Natural killer cell (primary cell): ENCODE measurements around the gene EXOC4. TPM values are rescaled to one million over a fixed set of nuclear protein-coding genes. Genes with fewer than 3 reads are reported as not detected.

Source experiments
- ATAC-seq, 3 donors: fragments of 150-1000 bp in 2 of 3; fragments of 200-7000 bp in 1 of 3; cut with Tn5 transposase; 1 replicate in 1 of 3; 2 replicates in 2 of 3; pipeline ENCODE4 v1.10.0; 2021; ENCODE audit warnings: mild to moderate bottlenecking in 2 of 3, moderate library complexity in 2 of 3
- DNase-seq, 2 donors: peaks; one replicate each; pipeline versions ENCODE4 v3.0.0 to v3.0.0-alpha.2; 2013 to 2021; ENCODE audit warnings: mixed read lengths in 1 of 2
- H3K27ac ChIP-seq: one replicate; pipeline ENCODE4 v1.5.1; 2013; ENCODE audit warnings: mild to moderate bottlenecking, low read length
- H3K27me3 ChIP-seq: one replicate; pipeline ENCODE4 v1.6.1; 2013; ENCODE audit warnings: low read length; ENCODE audit not compliant: control insufficient read depth, insufficient read depth
- H3K36me3 ChIP-seq: one replicate; pipeline ENCODE4 v1.6.1; 2013; ENCODE audit warnings: low read length; ENCODE audit not compliant: control insufficient read depth, insufficient read depth
- H3K4me1 ChIP-seq: one replicate; pipeline ENCODE4 v1.6.1; 2013; ENCODE audit warnings: low read length; ENCODE audit not compliant: control insufficient read depth, insufficient read depth
- H3K4me3 ChIP-seq: one replicate; pipeline ENCODE4 v1.5.1; 2013; ENCODE audit warnings: low read length
- H3K9me3 ChIP-seq: one replicate; pipeline ENCODE4 v1.6.1; 2013; ENCODE audit warnings: low read length; ENCODE audit not compliant: control insufficient read depth, insufficient read depth
- H3K27ac Mint-ChIP-seq, 2 donors: one replicate each; pipeline ENCODE4 v1.8.0; 2022; ENCODE audit warnings: mild to moderate bottlenecking in 2 of 2, mixed read lengths in 2 of 2, moderate library complexity in 1 of 2
- H3K27me3 Mint-ChIP-seq, 2 donors: one replicate each; pipeline ENCODE4 v1.8.0; 2022; ENCODE audit warnings: low read depth in 2 of 2, mixed read lengths in 2 of 2
- H3K36me3 Mint-ChIP-seq: one replicate; pipeline ENCODE4 v1.8.0; 2022; ENCODE audit warnings: mixed read lengths
- H3K4me1 Mint-ChIP-seq, 2 donors: one replicate each; pipeline ENCODE4 v1.8.0; 2022; ENCODE audit warnings: mixed read lengths in 2 of 2
- H3K4me3 Mint-ChIP-seq: one replicate; pipeline ENCODE4 v1.8.0; 2022; ENCODE audit warnings: mild to moderate bottlenecking, moderate library complexity, mixed read lengths
- H3K9me3 Mint-ChIP-seq, 2 donors: one replicate each; pipeline ENCODE4 v1.8.0; 2022; ENCODE audit warnings: mixed read lengths in 2 of 2
- WGBS: methylation state at CpG from one replicate; pipeline ENCODE4 v1.1.7; 2013; ENCODE audit warnings: missing lambda C conversion rate; ENCODE audit not compliant: insufficient coverage; 5-methylcytosine and 5-hydroxymethylcytosine counted together
- intact Hi-C: fragments of 100-400 bp; cut with micrococcal nuclease; formaldehyde crosslinking; loops from one replicate; pipeline ENCODE4 v1.14.2; 2022
- total RNA-seq, 4 donors: library from RNA; stranded (reverse); fragments of 120-200 nt in 1 of 4; gene quantifications; one replicate each; pipeline versions ENCODE4 v1.2.3 to v1.2.4, GENCODE V29; 2013 to 2022
- TF ChIP-seq, protein P1 (sequence below): fragments of 200-600 bp; IDR thresholded peaks from one replicate; pipeline ENCODE4 v1.8.0; 2022; ENCODE audit warnings: antibody characterized with exemption

The EXOC4 gene
- total RNA-seq, 3 donors from 2014 or later (not counting 1 experiment from before 2014, with no cell fraction given) = 105 to 148 (median 123) TPM

GRCh38 chr7:133359449-133359848 lies 106.6 kb downstream of the EXOC4 start:
- H3K27ac Mint-ChIP-seq = no peak overlapping the region
- Histone ChIP-seq H3K9me3 (no peaks in the 10 kb centered on the region), H3K27ac (no peak overlapping the region), H3K4me1 (peaks cover under 1% of the 10 kb centered on the region), H3K27me3 (no peaks in the 10 kb centered on the region), H3K4me3 (no peak overlapping the region), H3K36me3 (peaks cover 6% of the 10 kb centered on the region)
- H3K36me3 Mint-ChIP-seq = peaks cover 13% of the 10 kb centered on the region
- DNase-seq (no peak), ATAC-seq (no peak)
- H3K27me3 Mint-ChIP-seq = no peaks in the 10 kb centered on the region
- H3K4me3 Mint-ChIP-seq = no peak overlapping the region
- TF ChIP-seq, protein P1, sequence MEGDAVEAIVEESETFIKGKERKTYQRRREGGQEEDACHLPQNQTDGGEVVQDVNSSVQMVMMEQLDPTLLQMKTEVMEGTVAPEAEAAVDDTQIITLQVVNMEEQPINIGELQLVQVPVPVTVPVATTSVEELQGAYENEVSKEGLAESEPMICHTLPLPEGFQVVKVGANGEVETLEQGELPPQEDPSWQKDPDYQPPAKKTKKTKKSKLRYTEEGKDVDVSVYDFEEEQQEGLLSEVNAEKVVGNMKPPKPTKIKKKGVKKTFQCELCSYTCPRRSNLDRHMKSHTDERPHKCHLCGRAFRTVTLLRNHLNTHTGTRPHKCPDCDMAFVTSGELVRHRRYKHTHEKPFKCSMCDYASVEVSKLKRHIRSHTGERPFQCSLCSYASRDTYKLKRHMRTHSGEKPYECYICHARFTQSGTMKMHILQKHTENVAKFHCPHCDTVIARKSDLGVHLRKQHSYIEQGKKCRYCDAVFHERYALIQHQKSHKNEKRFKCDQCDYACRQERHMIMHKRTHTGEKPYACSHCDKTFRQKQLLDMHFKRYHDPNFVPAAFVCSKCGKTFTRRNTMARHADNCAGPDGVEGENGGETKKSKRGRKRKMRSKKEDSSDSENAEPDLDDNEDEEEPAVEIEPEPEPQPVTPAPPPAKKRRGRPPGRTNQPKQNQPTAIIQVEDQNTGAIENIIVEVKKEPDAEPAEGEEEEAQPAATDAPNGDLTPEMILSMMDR = no peak
- intact Hi-C loops = no loop called here
- H3K4me1 Mint-ChIP-seq = no peaks in the 10 kb centered on the region
- H3K9me3 Mint-ChIP-seq = no peaks in the 10 kb centered on the region

DNA sequence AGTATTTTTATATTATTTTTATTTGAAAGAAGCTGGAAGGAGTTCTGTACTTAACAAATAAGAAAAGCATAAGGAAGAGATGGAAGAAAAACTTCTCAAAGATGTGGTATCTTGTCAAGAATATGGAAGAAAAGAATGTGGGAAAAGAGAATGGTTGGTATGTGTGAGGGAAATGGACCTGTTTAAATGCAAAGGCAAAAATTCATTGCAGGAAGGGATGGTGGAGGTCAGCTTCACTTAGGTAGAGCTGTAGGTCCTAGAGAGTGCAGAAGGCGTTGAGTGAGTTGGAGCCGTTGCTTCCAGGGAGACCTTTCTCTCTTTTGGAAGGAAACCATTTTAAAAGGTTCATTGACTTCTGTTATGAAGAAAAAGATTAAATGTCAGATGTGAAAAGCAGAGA lies 107.3 kb downstream of the EXOC4 start:
- Mint-ChIP-seq H3K4me3 (no peak overlapping the region), H3K4me1 (peaks cover 6 to 7% of the 10 kb centered on the region in 2 donors), H3K27me3 (no peaks in the 10 kb centered on the region), H3K9me3 (no peaks in the 10 kb centered on the region), H3K36me3 (peaks cover 13% of the 10 kb centered on the region), H3K27ac (no peak overlapping the region)
- H3K9me3 ChIP-seq = no peaks in the 10 kb centered on the region
- peaks cover 8% of the 10 kb centered on the region for H3K4me1 ChIP-seq
- 97% methylated on average over 2 of the region's 2 CpGs for WGBS
- no peak for DNase-seq
- ATAC-seq = no peak
- intact Hi-C loops = no loop called here
- TF ChIP-seq, protein P1 = no peak
- no peak overlapping the region for H3K4me3 ChIP-seq
- peaks cover 6% of the 10 kb centered on the region for H3K36me3 ChIP-seq
- no peaks in the 10 kb centered on the region for H3K27me3 ChIP-seq
- no peak overlapping the region for H3K27ac ChIP-seq

DNA sequence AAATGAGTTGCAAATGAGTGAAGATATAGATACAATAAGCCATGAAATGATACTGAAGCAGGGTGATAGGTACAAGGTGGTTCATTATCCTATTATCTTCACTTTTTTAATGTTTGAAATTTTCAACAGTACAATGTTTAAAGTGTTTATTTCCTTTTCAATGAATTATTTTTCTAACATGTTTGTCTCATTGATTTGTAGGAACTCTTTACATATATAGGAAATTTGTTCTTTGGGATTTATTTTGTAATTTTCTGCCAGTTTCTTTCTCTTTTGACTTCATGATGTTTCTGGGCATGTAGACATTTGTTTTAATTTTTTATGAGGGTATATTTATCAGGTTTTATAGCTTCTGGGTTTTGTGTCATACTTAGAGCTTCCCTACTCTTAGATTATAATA lies 108.9 kb downstream of the EXOC4 start:
- H3K4me1 Mint-ChIP-seq = peaks cover 21 to 22% of the 10 kb centered on the region in 2 donors
- H3K36me3 Mint-ChIP-seq = peaks cover 13% of the 10 kb centered on the region
- ATAC-seq (no peak), DNase-seq (no peak)
- Histone ChIP-seq H3K36me3 (peaks cover 4% of the 10 kb centered on the region), H3K27me3 (no peaks in the 10 kb centered on the region), H3K27ac (no peak overlapping the region), H3K9me3 (no peaks in the 10 kb centered on the region), H3K4me3 (no peak overlapping the region), H3K4me1 (peaks cover 12% of the 10 kb centered on the region)
- TF ChIP-seq, protein P1 = no peak
- intact Hi-C loops = no loop called here
- no peak overlapping the region for H3K27ac Mint-ChIP-seq
- no peaks in the 10 kb centered on the region for H3K27me3 Mint-ChIP-seq
- no peak overlapping the region for H3K4me3 Mint-ChIP-seq
- H3K9me3 Mint-ChIP-seq = no peaks in the 10 kb centered on the region

DNA sequence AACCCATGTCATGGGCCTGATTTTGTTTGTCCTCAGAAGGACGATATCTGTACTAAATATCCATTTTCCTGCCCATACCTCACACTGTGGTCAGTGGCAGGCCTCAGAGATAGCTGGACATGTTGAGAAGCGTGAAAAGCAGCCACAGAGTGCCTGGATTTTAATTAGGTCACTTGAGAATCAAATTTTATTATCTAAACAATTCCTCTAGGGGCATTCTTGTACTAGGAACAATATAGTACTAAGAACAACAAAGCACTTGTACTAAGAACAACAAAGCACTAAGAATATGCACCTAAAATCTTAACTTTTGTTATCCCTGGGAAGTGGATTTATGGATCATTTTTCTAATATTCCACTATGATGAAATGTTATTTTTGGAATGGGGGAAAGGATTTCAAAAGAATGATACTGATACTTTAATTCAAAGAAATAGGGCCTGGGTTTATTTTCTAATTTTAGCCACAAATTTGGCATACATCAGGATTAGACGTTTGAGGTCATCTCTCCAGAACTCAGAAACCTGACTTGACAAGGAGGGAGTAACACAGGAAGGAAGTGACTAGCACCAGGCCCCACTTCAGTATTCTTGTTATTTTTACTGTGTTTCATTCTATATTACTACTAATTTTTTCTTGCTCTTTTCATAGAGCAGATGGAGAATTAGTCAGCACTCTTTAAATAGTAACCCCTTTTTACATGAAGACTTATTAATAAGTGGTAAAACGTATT lies 112.2 kb downstream of the EXOC4 start:
- Histone ChIP-seq H3K4me3 (no peak overlapping the region), H3K9me3 (no peaks in the 10 kb centered on the region), H3K36me3 (peaks cover 2% of the 10 kb centered on the region), H3K4me1 (peaks cover 12% of the 10 kb centered on the region), H3K27me3 (no peaks in the 10 kb centered on the region), H3K27ac (peak overlapping the region; percentile 1)
- Mint-ChIP-seq H3K36me3 (peaks cover 13% of the 10 kb centered on the region), H3K27ac (peak overlapping the region; percentile 63 to 74), H3K4me3 (peak overlapping the region; percentile 51), H3K9me3 (no peaks in the 10 kb centered on the region), H3K27me3 (no peaks in the 10 kb centered on the region), H3K4me1 (peaks cover 34 to 38% of the 10 kb centered on the region in 2 donors)
- TF ChIP-seq, protein P1 = peak; percentile 15
- intact Hi-C loops = no loop called here
- WGBS = 25% methylated on average over 3 of the region's 4 CpGs
- DNase-seq = peak in 1 of 2 donors; percentile 15
- peak; percentile 73 to 85 (median 77) for ATAC-seq
